ENCODE results near the gene SERPINB2.

Gene SERPINB2

DNA sequence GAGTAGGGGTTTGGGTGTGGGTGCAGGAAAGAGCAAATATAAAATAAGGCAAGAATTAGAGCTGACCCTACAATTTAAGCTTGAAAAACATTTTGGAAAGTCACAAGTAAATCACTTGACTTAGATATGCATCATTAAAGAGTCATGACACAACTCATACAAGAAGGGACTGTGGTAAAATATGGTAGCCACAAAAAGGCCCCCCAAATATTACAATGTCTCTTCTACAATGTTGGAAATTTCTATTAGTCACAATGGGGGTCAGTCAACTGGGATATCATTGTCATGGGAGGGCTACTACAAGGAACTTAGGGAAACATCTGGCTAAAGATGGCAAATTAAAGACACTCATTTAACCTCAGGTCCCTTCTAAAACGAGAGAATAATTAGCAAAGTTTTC lies 15.7 kb upstream of the SERPINB2 start:
- no peak overlapping the region for H3K4me3 ChIP-seq (ENCODE audit: control insufficient read depth, low read depth, low read length)
- DNase-seq (ENCODE audit: low read depth): no peak
- TF ChIP-seq CTCF (IDR thresholded peaks at IDR 0.05; ENCODE audit: control insufficient read depth, insufficient read depth, low read depth, low read length, missing control alignments): no peak

DNA sequence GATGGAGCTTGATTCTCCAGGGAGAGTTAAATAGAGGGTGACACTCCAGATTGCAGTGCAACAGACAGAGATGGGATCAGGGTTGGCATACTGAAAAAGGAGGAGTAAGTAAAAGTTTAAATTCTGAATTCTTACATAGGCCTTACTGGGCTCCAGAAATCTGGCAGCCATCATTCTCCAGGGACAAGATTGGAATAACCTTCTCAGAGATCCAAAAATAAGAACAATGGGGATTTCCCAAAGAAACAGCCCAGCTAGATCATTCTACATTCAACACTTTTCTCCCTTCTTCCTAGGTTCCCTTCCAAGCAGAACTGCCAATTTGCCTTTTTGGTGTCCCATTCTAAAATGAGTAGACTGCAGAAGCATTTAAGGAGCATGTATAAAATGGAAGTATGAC lies 14.9 kb upstream of the SERPINB2 start:
- DNase-seq (ENCODE audit: low read depth): no peak
- no peak for TF ChIP-seq CTCF (IDR thresholded peaks at IDR 0.05; ENCODE audit: control insufficient read depth, insufficient read depth, low read depth, low read length, missing control alignments)
- H3K4me3 ChIP-seq (ENCODE audit: control insufficient read depth, low read depth, low read length): no peak overlapping the region

- no peak for TF ChIP-seq CTCF (IDR thresholded peaks at IDR 0.05; ENCODE audit: control insufficient read depth, insufficient read depth, low read depth, low read length, missing control alignments)
- H3K4me3 ChIP-seq (ENCODE audit: control insufficient read depth, low read depth, low read length): no peak overlapping the region
- no peak for DNase-seq (ENCODE audit: low read depth)
These were observed 9.2 kb upstream of the SERPINB2 start for GRCh38 chr18:63878343-63878742.

DNA sequence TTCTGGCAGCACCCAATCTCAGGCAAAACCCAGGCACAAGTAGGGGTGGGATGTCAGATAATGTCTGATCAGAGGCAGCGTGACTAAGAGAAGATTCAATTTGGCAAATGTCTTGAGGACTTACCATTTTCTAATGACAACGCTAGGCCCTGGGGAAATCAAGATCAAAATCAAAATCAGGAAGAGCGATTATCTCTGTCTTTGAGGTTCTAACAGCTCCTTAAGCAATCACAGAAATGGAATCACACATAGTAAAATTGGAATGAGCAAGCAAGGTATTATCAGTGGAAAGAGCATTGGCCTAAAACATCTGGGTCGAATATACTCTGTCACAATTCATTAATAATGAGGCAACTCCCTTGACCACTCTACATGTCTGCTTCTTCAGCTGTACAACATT lies 8.6 kb upstream of the SERPINB2 start:
- no peak overlapping the region for H3K4me3 ChIP-seq (ENCODE audit: control insufficient read depth, low read depth, low read length)
- no peak for TF ChIP-seq CTCF (IDR thresholded peaks at IDR 0.05; ENCODE audit: control insufficient read depth, insufficient read depth, low read depth, low read length, missing control alignments)
- no peak for DNase-seq (ENCODE audit: low read depth)

DNA sequence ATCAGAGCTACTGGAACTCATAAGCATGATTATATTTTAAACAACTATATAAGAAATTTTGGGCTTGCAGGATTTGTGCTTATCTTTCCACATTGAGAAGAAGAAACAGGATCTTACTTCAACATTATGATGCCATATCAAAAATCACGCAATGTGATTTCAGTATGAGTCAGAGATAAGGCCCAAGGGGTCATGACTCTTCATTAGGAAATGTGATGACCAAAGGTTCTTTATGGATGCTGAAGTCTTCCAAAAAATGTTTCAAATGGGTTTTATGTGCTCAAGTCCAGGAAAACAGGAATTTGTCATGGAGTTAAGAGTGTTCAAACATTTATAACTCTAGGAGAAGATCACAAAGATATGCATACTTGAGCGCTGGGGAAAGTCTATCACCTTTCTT lies 7.8 kb upstream of the SERPINB2 start:
- TF ChIP-seq CTCF (IDR thresholded peaks at IDR 0.05; ENCODE audit: control insufficient read depth, insufficient read depth, low read depth, low read length, missing control alignments): no peak
- no peak overlapping the region for H3K4me3 ChIP-seq (ENCODE audit: control insufficient read depth, low read depth, low read length)
- DNase-seq (ENCODE audit: low read depth): no peak

DNA sequence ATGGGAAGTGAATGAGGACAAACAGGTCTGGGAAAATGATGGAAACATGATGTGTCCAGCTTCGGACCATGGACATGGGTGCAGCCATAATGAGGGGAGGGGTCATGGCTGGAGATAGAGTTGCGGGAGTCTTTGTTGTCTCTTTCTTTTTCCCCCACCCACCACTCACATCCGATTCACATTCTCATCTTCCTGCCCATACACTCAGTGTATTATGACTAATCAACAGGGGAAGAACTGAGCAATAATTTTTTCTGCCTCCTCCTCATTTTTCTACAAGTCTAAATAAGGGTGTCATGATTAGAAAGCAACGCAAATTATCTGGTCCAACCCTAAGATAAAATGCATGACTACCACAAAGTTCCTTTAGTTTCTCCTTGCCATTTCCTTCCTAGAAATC lies 5.7 kb upstream of the SERPINB2 start:
- no peak overlapping the region for H3K4me3 ChIP-seq (ENCODE audit: control insufficient read depth, low read depth, low read length)
- no peak for DNase-seq (ENCODE audit: low read depth)

More for the DNA sequence above, 5.7 kb upstream of the SERPINB2 start:
- no peak for TF ChIP-seq CTCF (IDR thresholded peaks at IDR 0.05; ENCODE audit: control insufficient read depth, insufficient read depth, low read depth, low read length, missing control alignments)
